ENCODE results near the gene TEKT3.

TEKT3 gene

DNA sequence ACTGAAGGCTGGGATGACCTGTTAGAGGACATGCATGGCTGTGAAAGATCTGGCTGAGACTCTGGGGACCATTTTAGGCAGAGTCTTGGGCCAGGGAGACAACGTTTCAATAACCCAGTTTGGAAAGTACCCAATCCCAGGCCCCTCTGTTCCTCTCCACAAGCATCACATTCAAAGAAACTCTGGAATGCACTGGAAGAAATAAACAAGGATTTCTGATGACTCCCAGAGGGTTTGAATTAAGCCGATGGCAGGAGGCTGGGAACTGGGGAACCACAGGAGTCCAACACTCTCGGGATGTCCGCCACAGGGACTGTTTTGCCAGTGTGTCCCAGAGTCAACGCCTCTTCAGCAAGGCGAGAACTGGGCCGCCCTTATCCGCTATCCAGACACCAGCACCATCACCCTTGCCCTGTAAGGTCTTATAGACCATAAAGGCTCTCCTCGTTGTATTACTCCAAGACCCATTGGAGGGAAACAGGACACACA is 79.6 kb downstream of the TEKT3 start:
- peak overlapping the region; percentile 85 for H3K4me3 ChIP-seq (replicated peaks; ENCODE audit: low read depth, low read length)
- no peak for TF ChIP-seq CTCF (IDR thresholded peaks at IDR 0.05; ENCODE audit: low read depth, low read length, missing control alignments)
- no peak for DNase-seq (ENCODE audit: extremely low read depth, low read depth)

DNA sequence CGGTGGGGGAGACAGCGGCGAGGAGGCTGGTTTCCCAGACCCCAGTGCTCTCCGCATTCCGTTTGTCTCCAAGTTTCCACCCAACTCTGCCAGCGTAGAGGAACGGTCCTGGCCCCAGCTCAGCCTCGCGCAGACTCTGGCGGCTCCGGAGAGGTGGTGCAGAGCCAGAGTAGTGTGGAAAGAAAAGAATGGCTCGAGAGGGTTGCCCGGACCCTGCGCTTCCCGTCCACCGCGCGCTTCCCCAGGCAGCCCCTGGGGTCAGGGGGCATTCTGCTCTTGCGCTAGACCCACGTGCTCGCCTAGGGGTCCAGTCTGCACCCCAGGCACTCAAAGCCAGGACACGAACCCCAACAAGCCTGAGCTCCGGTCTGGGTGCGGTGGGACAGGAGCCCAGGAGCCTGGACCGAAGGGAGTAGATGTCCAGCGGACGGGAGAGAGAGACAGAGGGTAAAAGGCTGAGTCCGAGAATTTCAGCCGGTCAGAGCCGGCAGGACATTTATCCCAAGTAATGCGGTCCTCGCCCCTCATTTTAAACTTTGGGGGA is 80.1 kb downstream of the TEKT3 start:
- peak overlapping the region; percentile 85 for H3K4me3 ChIP-seq (replicated peaks; ENCODE audit: low read depth, low read length)
- no peak for DNase-seq (ENCODE audit: extremely low read depth, low read depth)

GRCh38 chr17:15260376-15261257 is 80.8 kb downstream of the TEKT3 start:
- peak; percentile 54 for TF ChIP-seq CTCF (IDR thresholded peaks at IDR 0.05; ENCODE audit: low read depth, low read length, missing control alignments)
- peak overlapping the region; percentile 85 for H3K4me3 ChIP-seq (replicated peaks; ENCODE audit: low read depth, low read length)
- DNase-seq (ENCODE audit: extremely low read depth, low read depth), result peak; percentile 86

More for the DNA sequence above, 80.1 kb downstream of the TEKT3 start:
- TF ChIP-seq CTCF (IDR thresholded peaks at IDR 0.05; ENCODE audit: low read depth, low read length, missing control alignments), result no peak

- no peak for DNase-seq (ENCODE audit: extremely low read depth, low read depth)
- no peak for TF ChIP-seq CTCF (IDR thresholded peaks at IDR 0.05; ENCODE audit: low read depth, low read length, missing control alignments)
- H3K4me3 ChIP-seq (replicated peaks; ENCODE audit: low read depth, low read length), result 0 out of 2 replicates have a peak overlapping the region, but pooled peaks have one; percentile 20
Observed at GRCh38 chr17:15257796-15258512, 83.4 kb downstream of the TEKT3 start.

DNA sequence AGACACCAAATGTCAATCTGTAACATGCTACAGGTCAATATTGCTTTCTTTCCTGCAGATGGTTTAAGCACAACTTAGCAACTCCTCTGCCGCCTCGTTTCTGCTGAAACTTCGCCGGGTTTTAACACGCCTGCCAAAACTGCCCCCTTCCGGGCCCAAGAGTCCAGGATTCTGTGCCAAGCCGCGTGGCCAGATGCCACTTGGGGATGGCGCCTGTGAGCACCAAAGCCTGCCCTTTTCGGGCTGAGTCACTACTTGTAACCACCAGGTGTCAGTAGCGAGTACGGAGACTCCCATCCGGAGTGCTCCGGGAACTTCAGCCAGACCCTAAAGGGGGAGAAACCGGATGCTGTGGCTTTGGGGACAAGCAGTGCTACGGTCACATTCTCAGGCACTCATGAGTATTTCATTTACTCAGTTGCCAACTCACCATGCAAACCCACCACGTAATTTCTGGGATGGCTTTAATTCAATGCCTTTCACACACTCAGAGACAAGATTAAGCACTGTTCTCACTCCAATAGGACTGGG is 84.1 kb downstream of the TEKT3 start:
- peak overlapping the region; percentile 20; the same call in 1 of the 2 replicates for H3K4me3 ChIP-seq (replicated peaks; ENCODE audit: low read depth, low read length)
- peak; percentile 91 for TF ChIP-seq CTCF (IDR thresholded peaks at IDR 0.05; ENCODE audit: low read depth, low read length, missing control alignments)
- DNase-seq (ENCODE audit: extremely low read depth, low read depth), result peak; percentile 82

- TF ChIP-seq CTCF (IDR thresholded peaks at IDR 0.05; ENCODE audit: low read depth, low read length, missing control alignments), result no peak
- DNase-seq (ENCODE audit: extremely low read depth, low read depth), result no peak
- H3K4me3 ChIP-seq (replicated peaks; ENCODE audit: low read depth, low read length), result peak overlapping the region; percentile 17; the same call in 1 of the 2 replicates
Observed at GRCh38 chr17:15256689-15257088, 84.7 kb downstream of the TEKT3 start.

Data from HFF-Myc (cell line).